ENCODE results near the gene CHMP2A.

CHMP2A gene

DNA sequence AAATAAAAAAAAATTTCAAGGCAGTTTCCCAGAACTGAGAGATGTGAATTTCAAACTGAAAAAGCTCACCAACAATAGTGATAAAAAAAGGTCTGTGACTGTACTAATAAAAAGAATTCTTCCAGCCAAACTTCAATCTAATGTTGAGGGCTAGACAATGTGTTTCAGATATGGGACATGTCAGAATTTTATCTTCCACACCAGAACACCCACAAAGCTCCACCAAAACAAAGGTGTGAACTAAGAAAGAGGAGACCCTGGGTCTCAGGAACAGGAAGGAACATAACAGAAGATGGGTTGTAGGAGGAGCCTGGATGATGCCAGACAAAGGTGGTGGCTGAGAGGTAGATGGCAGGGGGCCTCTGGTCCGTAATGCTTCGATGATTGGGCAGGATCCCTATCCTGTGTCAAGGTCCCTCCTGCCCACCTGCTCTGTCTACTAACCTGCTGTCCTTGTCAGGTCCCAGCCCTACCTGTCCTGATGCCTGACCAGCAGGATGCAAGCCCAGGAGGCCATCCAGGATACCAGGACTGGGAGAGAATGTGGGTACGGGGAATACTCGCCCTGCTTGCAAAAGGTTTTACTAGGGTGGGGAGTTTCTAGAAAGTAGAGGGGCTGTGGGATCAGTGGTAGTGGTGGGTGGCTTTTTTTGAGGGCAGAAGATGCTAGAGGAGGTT lies 13.7 kb upstream of the CHMP2A start:
- FAIRE-seq: no peak
- TF ChIP-seq, protein P1, sequence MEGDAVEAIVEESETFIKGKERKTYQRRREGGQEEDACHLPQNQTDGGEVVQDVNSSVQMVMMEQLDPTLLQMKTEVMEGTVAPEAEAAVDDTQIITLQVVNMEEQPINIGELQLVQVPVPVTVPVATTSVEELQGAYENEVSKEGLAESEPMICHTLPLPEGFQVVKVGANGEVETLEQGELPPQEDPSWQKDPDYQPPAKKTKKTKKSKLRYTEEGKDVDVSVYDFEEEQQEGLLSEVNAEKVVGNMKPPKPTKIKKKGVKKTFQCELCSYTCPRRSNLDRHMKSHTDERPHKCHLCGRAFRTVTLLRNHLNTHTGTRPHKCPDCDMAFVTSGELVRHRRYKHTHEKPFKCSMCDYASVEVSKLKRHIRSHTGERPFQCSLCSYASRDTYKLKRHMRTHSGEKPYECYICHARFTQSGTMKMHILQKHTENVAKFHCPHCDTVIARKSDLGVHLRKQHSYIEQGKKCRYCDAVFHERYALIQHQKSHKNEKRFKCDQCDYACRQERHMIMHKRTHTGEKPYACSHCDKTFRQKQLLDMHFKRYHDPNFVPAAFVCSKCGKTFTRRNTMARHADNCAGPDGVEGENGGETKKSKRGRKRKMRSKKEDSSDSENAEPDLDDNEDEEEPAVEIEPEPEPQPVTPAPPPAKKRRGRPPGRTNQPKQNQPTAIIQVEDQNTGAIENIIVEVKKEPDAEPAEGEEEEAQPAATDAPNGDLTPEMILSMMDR (IDR thresholded peaks at IDR 0.05; ENCODE audit: insufficient read depth, missing control alignments): no peak
- DNase-seq (ENCODE audit: insufficient read length, low spot score): no peak

DNA sequence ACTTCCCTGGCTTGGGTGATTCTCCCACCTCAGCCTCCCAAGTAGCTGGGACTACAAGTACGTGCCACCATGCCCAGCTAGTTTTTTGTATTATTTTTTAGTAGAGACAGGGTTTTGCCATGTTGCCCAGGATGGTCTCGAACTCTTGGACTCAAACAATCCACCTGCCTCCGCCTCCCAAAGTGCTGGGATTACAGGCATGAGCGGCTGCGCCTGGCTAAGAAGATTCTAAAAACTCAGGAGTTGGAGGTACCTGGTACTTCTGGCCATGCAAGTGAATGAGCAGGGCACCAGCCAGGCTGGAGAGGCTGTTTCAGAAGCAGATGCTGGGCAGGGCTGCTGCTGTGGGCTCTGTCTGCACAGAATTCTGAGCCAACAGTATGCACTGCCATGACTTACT lies 12.1 kb upstream of the CHMP2A start:
- no peak for DNase-seq (ENCODE audit: insufficient read length, low spot score)
- FAIRE-seq: no peak
- TF ChIP-seq, protein P1 (IDR thresholded peaks at IDR 0.05; ENCODE audit: insufficient read depth, missing control alignments): no peak

DNA sequence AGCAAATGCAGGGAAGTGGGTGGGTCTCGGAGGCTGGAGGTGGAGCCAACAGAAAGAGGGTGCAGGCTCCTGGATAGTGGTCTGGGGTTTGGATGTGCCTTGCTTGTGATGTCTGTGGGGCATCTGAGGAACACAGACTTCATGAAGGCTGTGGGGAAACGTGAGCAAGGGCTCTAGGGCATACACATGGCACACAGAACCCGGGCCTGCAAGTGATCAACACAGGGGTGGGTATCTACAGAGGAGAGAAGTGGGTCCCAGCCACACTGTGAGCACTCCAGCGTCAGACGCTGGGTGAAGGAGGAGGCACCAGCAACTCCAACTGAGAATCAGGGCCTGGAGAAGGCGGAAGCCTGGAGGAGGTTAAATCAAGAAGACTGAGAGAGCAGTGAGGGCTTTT lies 8.9 kb upstream of the CHMP2A start:
- TF ChIP-seq, protein P1 (IDR thresholded peaks at IDR 0.05; ENCODE audit: insufficient read depth, missing control alignments): no peak
- FAIRE-seq (no peak), DNase-seq (ENCODE audit: insufficient read length, low spot score) (no peak)

DNA sequence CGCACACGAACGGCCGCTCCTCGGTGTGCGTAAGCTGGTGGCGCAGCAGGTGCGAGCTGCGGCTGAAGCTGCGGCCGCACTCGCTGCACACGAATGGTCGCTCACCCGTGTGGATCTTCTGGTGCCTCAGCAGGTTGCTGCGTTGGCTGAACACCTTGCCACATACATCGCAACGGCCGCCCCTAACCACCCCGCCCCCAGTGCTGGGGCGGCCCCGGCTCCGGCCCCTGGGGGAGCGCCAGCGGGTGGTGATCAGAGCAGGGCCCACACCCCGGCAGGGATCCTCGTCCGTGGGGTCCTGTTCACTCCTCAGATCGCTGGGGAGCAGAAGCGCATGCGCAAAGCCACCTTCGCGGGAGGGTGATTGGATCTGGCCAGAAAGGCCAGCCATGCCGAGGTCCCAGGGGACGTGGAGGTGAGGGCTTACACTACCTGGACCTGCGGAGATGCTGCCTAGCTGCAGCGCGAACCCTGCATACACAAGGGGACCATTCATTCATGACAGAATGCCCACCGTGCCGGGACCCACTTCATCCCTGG lies 8.2 kb upstream of the CHMP2A start:
- peak; percentile 55 for DNase-seq (ENCODE audit: insufficient read length, low spot score)
- FAIRE-seq: no peak
- TF ChIP-seq, protein P1 (IDR thresholded peaks at IDR 0.05; ENCODE audit: insufficient read depth, missing control alignments): no peak

DNA sequence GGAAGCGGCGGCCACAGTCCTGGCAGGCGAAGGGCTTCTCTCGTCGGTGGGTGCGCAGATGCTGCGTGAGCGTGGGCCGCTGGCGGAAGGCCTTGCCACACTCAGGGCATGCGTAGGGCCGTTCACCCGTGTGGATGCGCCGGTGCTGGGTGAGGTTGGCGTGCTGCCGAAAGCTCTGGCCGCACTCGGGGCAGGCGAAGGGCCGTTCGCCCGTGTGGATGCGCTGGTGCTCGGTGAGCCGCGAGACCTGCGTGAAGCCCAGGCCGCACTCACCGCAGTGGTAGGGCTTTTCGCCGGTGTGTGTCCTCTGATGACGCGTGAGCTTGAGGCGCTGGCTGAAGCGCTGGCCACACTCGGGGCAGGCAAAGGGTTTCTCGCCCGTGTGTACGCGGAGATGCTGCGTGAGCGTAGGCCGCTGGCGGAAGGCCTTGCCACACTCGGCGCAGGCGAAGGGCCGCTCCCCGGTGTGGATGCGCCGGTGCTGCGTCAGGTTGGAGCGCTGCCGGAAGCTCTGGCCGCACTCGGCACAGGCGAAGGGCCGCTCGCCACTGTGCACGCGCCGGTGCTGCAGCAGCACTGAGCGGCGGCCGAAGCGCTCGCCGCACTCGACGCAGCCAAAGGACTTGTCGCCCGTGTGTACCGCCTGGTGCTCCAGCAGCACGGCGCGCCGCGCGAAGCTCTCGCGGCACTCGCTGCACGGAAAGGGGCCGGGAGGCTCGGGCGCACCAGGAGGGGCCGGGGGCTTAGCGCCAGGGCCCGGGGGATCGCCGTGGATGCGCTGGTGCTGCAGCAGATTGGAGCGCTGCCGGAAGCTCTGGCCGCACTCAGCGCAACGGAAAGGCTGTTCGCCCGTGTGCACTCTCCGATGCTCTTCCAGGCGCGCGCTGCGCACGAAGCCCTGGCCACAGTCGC lies 7.5 kb upstream of the CHMP2A start:
- TF ChIP-seq, protein P1 (IDR thresholded peaks at IDR 0.05; ENCODE audit: insufficient read depth, missing control alignments): no peak
- DNase-seq (ENCODE audit: insufficient read length, low spot score) (no peak), FAIRE-seq (no peak)

DNA sequence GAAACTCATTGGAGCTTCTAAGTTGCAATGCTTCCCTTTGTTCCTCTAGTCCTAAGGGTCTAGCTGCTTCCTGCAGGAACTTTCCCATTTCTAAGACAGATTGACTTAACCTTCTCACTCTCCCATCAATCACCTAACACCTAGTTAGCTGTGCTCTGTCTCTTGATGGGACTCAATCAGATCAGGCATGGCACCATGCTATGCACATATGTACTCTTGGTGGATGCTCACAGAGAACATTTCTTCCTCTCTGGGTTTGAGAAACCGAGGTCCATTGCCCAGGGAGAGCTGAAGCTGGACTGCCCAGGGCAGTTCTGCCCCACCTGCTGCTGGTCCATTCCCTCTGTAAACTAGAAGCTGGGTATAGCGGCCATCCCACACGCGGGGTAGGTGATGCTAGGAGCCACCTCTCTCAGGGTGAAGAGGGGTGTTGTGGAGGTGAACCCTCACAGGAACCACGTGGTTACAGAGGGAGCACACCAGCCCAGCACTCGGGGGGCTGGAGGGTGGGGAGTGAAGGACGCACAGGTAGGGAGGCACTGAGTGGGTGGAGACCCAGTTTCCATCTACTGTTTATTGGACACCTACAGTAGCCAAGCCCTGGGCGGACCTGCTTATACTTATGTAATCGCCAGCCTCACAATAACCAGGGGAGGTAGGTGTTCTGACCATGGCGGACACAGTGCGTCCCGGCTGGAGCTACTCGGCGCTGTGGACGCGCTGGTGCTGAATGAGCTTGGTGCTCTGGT lies 6.6 kb upstream of the CHMP2A start:
- TF ChIP-seq, protein P1 (IDR thresholded peaks at IDR 0.05; ENCODE audit: insufficient read depth, missing control alignments): no peak
- FAIRE-seq (no peak), DNase-seq (ENCODE audit: insufficient read length, low spot score) (no peak)

Data from D721Med (cell line).